ENCODE measurements around the gene GLP2R. TPM values are rescaled to one million over a fixed set of nuclear protein-coding genes. Genes with fewer than 3 reads are reported as not detected.

Gene GLP2R
- polyA plus RNA-seq, 1 of the 3 experiments (the other 2 are of a cell fraction), result not detected

- Histone ChIP-seq H3F3A (replicated peaks; ENCODE audit: insufficient read depth) (no peaks in the 10 kb centered on the region), H3K4me3 (ENCODE audit: low read depth in 2 of 2, low read length in 1 of 2) (no peak overlapping the region), H3K36me3 (replicated peaks in 1 of 2; ENCODE audit: control insufficient read depth in 1 of 2, insufficient read depth in 2 of 2, low read length in 1 of 2) (no peaks in the 10 kb centered on the region), H3K4me1 (ENCODE audit: control insufficient read depth in 1 of 2, insufficient read depth in 2 of 2, low read depth in 1 of 2, low read length in 1 of 2) (no peaks in the 10 kb centered on the region), H3K79me2 (ENCODE audit: insufficient read depth) (no peaks in the 10 kb centered on the region), H2AFZ (ENCODE audit: low read depth) (no peak overlapping the region), H3K4me2 (no peak overlapping the region), H3K27me3 (ENCODE audit: insufficient read depth) (peaks cover 13% of the 10 kb centered on the region; the same call in 1 of the 2 replicates), H3K9ac (no peak overlapping the region), H3K9me2 (no peaks in the 10 kb centered on the region), H3K9me3 (no peaks in the 10 kb centered on the region), H3K27ac (ENCODE audit: low read depth in 2 of 2, low read length in 1 of 2) (no peak overlapping the region), H4K20me1 (ENCODE audit: insufficient read depth) (no peaks in the 10 kb centered on the region)
- ChIA-PET CTCF (no interaction called here), POLR2A (no interaction called here)
- TF ChIP-seq GATA2 (CRISPR knock-in tag; IDR thresholded peaks at IDR 0.05) (no peak), EZH2phosphoT487 (IDR thresholded peaks at IDR 0.05; ENCODE audit: borderline replicate concordance, low read depth) (no peak), USF1 (IDR thresholded peaks at IDR 0.05; ENCODE audit: borderline replicate concordance, low read depth) (no peak), TCF12 (IDR thresholded peaks at IDR 0.05) (no peak), MAX (IDR thresholded peaks at IDR 0.05; ENCODE audit: low read depth) (no peak), CHD2 (IDR thresholded peaks at IDR 0.05; ENCODE audit: low read length, partially characterized antibody) (no peak), REST (IDR thresholded peaks at IDR 0.05; ENCODE audit: low read depth, low read length) (no peak), RAD21 (IDR thresholded peaks at IDR 0.05; ENCODE audit: low read length) (no peak)
- WGBS (ENCODE audit: low lambda C conversion rate), result 8% methylated on average over 4 of the region's 4 CpGs
- no peak for DNase-seq
Measured at GRCh38 chr17:9810100-9810949, 15.4 kb upstream of the GLP2R start.

- Histone ChIP-seq H3K4me2 (no peak overlapping the region), H4K20me1 (ENCODE audit: insufficient read depth) (no peaks in the 10 kb centered on the region), H3K27me3 (ENCODE audit: insufficient read depth) (peaks cover 13% of the 10 kb centered on the region; the same call in 1 of the 2 replicates), H3K4me1 (ENCODE audit: control insufficient read depth in 1 of 2, insufficient read depth in 2 of 2, low read depth in 1 of 2, low read length in 1 of 2) (no peaks in the 10 kb centered on the region), H3K9me2 (no peaks in the 10 kb centered on the region), H3K9me3 (no peaks in the 10 kb centered on the region), H3K9ac (no peak overlapping the region), H3K4me3 (ENCODE audit: low read depth in 2 of 2, low read length in 1 of 2) (no peak overlapping the region), H3K79me2 (ENCODE audit: insufficient read depth) (no peaks in the 10 kb centered on the region), H2AFZ (ENCODE audit: low read depth) (no peak overlapping the region), H3F3A (replicated peaks; ENCODE audit: insufficient read depth) (no peaks in the 10 kb centered on the region), H3K36me3 (replicated peaks in 1 of 2; ENCODE audit: control insufficient read depth in 1 of 2, insufficient read depth in 2 of 2, low read length in 1 of 2) (no peaks in the 10 kb centered on the region), H3K27ac (ENCODE audit: low read depth in 2 of 2, low read length in 1 of 2) (no peak overlapping the region)
- TF ChIP-seq GATA2 (CRISPR knock-in tag; IDR thresholded peaks at IDR 0.05) (no peak), MAX (IDR thresholded peaks at IDR 0.05; ENCODE audit: low read depth) (no peak), ZBTB33 (IDR thresholded peaks at IDR 0.05; ENCODE audit: borderline replicate concordance, low read depth) (no peak), ELF1 (IDR thresholded peaks at IDR 0.05) (no peak), SMC3 (IDR thresholded peaks at IDR 0.05; ENCODE audit: low read depth, low read length) (no peak), MEF2A (IDR thresholded peaks at IDR 0.05; ENCODE audit: borderline replicate concordance, low read depth) (no peak), JUND (IDR thresholded peaks at IDR 0.05) (no peak), SIN3A (IDR thresholded peaks at IDR 0.05; ENCODE audit: borderline replicate concordance, low read depth, low read length) (no peak), GABPA (IDR thresholded peaks at IDR 0.05; ENCODE audit: low read depth) (no peak), CHD2 (IDR thresholded peaks at IDR 0.05; ENCODE audit: low read length, partially characterized antibody) (no peak)
- WGBS (ENCODE audit: low lambda C conversion rate), result 20% methylated on average over 5 of the region's 5 CpGs
- ChIA-PET CTCF (no interaction called here), POLR2A (no interaction called here)
- DNase-seq, result no peak
Measured at GRCh38 chr17:9811086-9811485, 14.6 kb upstream of the GLP2R start.
